ENCODE data around the gene ARID4B. TPM values are rescaled to one million over a fixed set of nuclear protein-coding genes. Genes with fewer than 3 reads are reported as not detected.

The ARID4B gene
- total RNA-seq, 4 donors from 2014 or later: 23.6 to 37.9 (median 33.0) TPM

DNA sequence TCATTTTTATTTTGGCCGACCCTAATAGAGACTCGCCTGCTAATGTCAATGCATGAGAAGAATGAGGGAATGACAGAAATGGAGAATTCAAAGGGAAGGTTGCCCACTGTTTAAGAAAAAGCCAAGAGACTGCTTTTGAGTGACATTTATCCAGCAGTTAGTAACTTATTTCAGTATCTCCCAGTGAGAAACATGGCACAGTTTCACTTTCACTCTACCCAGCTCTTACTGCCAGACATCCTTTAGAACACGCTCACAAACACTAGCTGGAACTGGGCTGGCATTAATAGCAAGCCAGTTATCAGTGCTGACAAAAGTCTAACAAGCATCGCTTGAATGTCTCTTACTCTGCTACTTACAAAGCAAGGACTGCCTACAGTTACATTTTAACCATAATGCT is 8.9 kb upstream of the ARID4B start:
- no peak for TF ChIP-seq POLR2A (IDR thresholded peaks at IDR 0.05)
- TF ChIP-seq, protein P1, sequence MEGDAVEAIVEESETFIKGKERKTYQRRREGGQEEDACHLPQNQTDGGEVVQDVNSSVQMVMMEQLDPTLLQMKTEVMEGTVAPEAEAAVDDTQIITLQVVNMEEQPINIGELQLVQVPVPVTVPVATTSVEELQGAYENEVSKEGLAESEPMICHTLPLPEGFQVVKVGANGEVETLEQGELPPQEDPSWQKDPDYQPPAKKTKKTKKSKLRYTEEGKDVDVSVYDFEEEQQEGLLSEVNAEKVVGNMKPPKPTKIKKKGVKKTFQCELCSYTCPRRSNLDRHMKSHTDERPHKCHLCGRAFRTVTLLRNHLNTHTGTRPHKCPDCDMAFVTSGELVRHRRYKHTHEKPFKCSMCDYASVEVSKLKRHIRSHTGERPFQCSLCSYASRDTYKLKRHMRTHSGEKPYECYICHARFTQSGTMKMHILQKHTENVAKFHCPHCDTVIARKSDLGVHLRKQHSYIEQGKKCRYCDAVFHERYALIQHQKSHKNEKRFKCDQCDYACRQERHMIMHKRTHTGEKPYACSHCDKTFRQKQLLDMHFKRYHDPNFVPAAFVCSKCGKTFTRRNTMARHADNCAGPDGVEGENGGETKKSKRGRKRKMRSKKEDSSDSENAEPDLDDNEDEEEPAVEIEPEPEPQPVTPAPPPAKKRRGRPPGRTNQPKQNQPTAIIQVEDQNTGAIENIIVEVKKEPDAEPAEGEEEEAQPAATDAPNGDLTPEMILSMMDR (IDR thresholded peaks at IDR 0.05): no peak
- intact Hi-C loops (cut with DNase I; ENCODE audit: low total_unique reads): no loop called here
- H3K4me3 ChIP-seq (ENCODE audit: low read depth, poor library complexity, severe bottlenecking): no peak overlapping the region
- DNase-seq (ENCODE audit: low spot score in 2 of 2): no peak
- 85 to 87% methylated on average over 4 of the region's 4 CpGs for WGBS, 2 donors

DNA sequence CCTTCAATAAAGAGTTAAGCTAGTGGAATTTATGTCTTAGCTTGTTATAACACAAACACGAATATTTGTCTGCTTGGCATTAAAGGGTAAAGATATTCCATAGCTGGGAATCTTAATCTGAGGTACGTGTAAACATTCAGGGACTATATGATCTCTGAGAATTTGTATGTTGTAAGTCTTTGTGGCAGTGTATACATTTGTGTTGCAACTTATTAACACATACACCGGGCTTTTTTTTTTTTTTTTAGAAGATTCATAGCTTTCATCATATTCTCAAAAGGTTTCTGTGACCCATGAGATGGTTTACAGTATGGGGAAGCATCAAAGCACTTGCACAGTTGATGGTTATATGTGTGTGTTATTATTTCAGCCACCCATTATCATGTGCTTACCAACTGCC is 3.4 kb upstream of the ARID4B start:
- whole genome bisulfite sequencing, 2 donors: 36 to 41% methylated on average over 3 of the region's 3 CpGs
- TF ChIP-seq, protein P1 (IDR thresholded peaks at IDR 0.05): no peak
- no peak for TF ChIP-seq POLR2A (IDR thresholded peaks at IDR 0.05)
- DNase-seq (ENCODE audit: low spot score in 2 of 2): no peak
- intact Hi-C loops (cut with DNase I; ENCODE audit: low total_unique reads): no loop called here
- no peak overlapping the region for H3K4me3 ChIP-seq (ENCODE audit: low read depth, poor library complexity, severe bottlenecking)

DNA sequence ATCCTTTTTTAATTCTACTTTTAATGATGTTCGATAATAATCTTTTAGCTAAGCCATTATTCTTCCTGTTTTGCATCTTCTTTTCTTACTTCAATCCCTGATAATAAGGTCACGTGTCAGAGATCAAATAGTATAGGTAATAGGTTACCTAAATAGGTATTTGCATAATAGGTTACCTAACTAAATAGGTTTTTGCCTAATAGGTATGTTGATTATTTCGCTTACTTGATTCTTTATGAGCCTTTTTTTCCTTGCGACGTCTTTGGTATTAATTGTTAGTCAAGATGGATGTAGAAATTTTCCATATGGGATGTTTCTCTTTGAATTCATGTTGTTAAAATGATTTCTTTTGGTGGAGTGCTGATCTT is 2.9 kb upstream of the ARID4B start:
- intact Hi-C loops (cut with DNase I; ENCODE audit: low total_unique reads): no loop called here
- H3K4me3 ChIP-seq (ENCODE audit: low read depth, poor library complexity, severe bottlenecking): no peak overlapping the region
- TF ChIP-seq, protein P1 (IDR thresholded peaks at IDR 0.05): no peak
- no peak for TF ChIP-seq POLR2A (IDR thresholded peaks at IDR 0.05)
- DNase-seq (ENCODE audit: low spot score in 2 of 2): no peak
- 81 to 84% methylated on average over 5 of the region's 5 CpGs for WGBS, 2 donors

DNA sequence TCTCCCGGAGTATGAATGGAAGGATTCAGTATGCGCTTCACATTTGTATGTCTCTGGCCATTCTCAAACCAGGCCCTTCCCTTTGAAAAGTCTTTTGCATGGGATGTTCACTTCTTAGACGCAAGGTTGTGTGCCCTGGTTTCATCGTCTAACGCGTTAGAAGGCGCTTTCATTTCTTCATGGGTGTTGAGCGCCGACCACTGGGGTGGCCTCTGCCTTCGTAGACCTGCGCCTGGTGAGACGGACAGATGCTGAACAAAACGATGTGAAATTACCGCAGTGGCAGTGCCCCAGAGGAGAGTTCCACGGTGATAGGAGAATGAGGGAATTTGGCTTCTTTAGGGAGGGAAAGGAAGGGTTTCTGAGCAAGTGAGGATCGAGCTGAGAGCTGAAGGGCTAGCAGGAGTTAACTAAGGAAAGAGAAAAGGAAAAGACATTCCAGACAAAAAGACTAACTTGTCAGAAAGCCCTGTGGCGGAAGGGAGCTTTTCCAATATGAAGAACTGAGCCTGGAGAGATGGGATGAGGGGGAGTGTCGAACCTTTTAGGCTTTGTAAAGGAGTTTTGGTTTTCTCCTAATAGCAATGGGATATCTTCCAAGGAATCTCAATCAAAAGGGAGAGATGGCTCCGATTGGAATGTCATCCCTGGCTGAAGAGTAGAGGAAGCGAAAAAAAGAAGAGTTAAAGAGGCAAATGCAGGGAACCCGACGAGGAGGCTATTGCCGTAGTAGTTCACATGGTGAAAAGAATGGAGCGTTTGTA is 1.3 kb upstream of the ARID4B start:
- DNase-seq (ENCODE audit: low spot score in 2 of 2): peak; percentile 19 to 85
- peak overlapping the region; percentile 52 for H3K4me3 ChIP-seq (ENCODE audit: low read depth, poor library complexity, severe bottlenecking)
- WGBS, 2 donors: 1 to 2% methylated on average over 24 of the region's 24 CpGs
- intact Hi-C loops (cut with DNase I; ENCODE audit: low total_unique reads): no loop called here
- TF ChIP-seq, protein P1 (IDR thresholded peaks at IDR 0.05): no peak
- no peak for TF ChIP-seq POLR2A (IDR thresholded peaks at IDR 0.05)

DNA sequence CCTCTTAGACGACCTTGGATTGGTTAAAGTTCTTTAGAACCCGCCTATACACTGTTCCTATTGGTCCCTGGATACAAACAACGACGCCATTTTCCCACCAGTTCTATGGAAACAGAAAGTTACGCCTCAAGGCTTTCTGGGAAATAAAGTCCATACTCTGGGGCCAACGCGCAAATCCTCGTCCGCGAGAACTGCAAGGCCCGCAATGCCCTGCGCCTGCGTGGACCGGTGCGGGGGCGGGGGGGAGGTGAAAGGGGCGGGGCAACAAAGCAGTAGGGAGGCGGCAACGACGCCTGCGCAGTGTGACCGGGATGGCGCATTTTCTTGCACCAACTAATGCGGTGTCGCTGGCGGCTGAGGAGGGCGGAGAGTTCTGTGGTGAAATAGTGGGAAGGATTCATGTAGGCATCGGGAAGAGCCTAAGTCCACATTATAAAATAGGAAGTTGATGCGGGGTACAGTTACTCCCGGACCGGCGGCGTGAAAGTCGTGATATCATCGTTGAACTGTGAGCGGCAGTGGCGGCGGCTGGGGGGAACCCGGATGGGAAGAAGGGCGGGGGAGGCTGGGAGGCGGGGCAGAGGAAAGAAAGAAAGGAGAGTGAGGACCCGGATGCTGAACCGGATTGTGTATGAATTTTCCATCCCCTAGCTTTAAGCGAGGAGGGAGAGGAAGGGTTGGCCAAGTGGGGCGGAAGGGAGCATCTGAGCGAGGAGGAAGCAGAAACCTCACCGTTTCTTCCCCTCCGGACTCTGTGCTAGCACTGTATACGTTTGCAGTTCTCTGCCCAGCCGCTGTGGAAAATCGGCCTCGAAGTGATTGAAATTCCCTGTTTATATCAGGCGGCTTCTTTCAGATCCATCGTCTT is 526 bp upstream of the ARID4B start, which contains the start of gene GGPS1:
GGPS1 (plus strand) TSS at position 300 of the 868 bp plus-strand sequence. CDS start 6,695 bp downstream, outside the sequence.
- peak; percentile 98 to 100 for DNase-seq (ENCODE audit: low spot score in 2 of 2)
- 0 to 1% methylated on average over 54 of the region's 54 CpGs for WGBS, 2 donors
- H3K4me3 ChIP-seq (ENCODE audit: low read depth, poor library complexity, severe bottlenecking): peak within 1 kb of the TSS; percentile 85
- TF ChIP-seq, protein P1 (IDR thresholded peaks at IDR 0.05): no peak
- TF ChIP-seq POLR2A (IDR thresholded peaks at IDR 0.05): peak in 1 of 2 donors; percentile 94
- intact Hi-C loops (cut with DNase I; ENCODE audit: low total_unique reads): no loop called here

Measured in lower leg skin (tissue), 4 donors.